ENCODE data around the gene ZDHHC14.
"Not testable (repeated sequence)": the region's sequence is repeated elsewhere in the genome, so short reads cannot be mapped to it uniquely, and the experiment has no call there.

Gene ZDHHC14

DNA sequence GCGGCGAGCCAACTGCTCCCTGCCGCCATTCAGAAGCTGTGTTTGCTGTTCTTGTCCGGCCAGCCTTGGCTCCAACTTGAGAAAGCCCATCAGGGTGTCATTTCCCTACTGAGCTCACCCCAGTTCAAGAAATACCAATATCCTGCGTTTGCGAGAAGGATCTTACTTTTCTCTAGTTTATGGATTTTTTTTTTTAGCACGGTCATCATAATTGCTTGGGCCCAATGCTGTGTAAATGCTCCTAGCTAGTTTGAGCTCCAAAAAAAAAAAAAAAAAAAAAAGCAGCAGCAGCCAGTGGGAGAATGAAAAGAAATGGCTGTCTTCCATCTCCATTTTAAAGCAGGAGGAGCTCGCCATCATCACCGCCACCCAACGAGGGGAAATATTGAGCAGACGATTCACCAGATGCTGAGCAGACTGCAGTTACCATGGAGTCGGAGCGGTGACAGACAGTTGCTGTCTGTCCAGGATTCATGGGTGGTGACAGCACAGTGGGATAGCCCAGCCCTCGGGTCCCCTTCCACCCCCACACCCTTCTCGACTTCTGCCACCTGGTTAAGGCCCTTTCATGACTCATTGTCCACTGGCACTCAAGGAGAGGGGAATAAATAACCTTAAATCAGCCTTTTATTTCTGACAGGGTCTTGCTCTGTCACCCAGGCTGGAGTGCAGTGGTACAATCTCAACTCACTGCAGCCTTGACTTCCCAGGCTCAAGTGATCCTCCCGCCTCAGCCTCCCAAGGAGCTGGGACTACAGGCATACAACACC is 309.6 kb downstream of the ZDHHC14 start:
- Mint-ChIP-seq H3K27me3 (no peaks in the 10 kb centered on the region), H3K4me3 (no peak overlapping the region), H3K4me1 (no peaks in the 10 kb centered on the region), H3K36me3 (no peaks in the 10 kb centered on the region), H3K27ac (no peak overlapping the region), H3K9me3 (no peaks in the 10 kb centered on the region)

- H3K4me3 Mint-ChIP-seq, H3K4me1 Mint-ChIP-seq: not testable (repeated sequence)
Measured at GRCh38 chr6:157691621-157692020, 310.6 kb downstream of the ZDHHC14 start.

DNA sequence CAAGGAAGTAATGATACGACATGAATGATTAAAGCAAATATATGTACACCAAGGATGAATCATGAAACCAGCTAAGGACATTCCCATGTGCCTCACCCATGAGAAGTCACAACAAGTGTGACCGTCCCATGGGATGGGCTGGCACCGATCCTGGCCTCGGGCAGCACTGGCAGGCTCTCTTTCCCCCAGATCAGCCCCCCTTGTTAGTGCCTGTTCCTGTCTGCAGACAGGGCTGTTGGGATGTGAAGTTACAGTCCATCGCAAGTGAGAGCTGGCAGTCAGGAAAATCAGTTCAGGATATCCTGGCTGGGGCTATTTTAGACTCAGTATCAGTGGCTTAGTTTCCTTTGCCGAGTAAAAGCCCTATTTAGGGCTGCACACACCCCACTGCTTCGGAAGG is 312.9 kb downstream of the ZDHHC14 start:
- H3K36me3 Mint-ChIP-seq = no peaks in the 10 kb centered on the region
- no peak overlapping the region for H3K27ac Mint-ChIP-seq
- no peaks in the 10 kb centered on the region for H3K4me1 Mint-ChIP-seq
- H3K9me3 Mint-ChIP-seq = peaks cover 5% of the 10 kb centered on the region
- H3K4me3 Mint-ChIP-seq = no peak overlapping the region
- no peaks in the 10 kb centered on the region for H3K27me3 Mint-ChIP-seq

More at GRCh38 chr6:157691621-157692020, 310.6 kb downstream of the ZDHHC14 start:
- not testable (repeated sequence) for H3K27ac Mint-ChIP-seq, H3K9me3 Mint-ChIP-seq, H3K27me3 Mint-ChIP-seq, H3K36me3 Mint-ChIP-seq

GRCh38 chr6:157695301-157696040 is 314.5 kb downstream of the ZDHHC14 start:
- no peak overlapping the region for H3K4me3 Mint-ChIP-seq
- H3K36me3 Mint-ChIP-seq = no peaks in the 10 kb centered on the region
- no peaks in the 10 kb centered on the region for H3K4me1 Mint-ChIP-seq
- H3K9me3 Mint-ChIP-seq = peaks cover 5% of the 10 kb centered on the region
- H3K27ac Mint-ChIP-seq = no peak overlapping the region
- H3K27me3 Mint-ChIP-seq = no peaks in the 10 kb centered on the region

GRCh38 chr6:157699777-157700636 is 319.0 kb downstream of the ZDHHC14 start:
- Mint-ChIP-seq H3K9me3 (peaks cover 5% of the 10 kb centered on the region), H3K4me3 (no peak overlapping the region), H3K4me1 (no peaks in the 10 kb centered on the region), H3K36me3 (no peaks in the 10 kb centered on the region), H3K27ac (no peak overlapping the region), H3K27me3 (no peaks in the 10 kb centered on the region)

DNA sequence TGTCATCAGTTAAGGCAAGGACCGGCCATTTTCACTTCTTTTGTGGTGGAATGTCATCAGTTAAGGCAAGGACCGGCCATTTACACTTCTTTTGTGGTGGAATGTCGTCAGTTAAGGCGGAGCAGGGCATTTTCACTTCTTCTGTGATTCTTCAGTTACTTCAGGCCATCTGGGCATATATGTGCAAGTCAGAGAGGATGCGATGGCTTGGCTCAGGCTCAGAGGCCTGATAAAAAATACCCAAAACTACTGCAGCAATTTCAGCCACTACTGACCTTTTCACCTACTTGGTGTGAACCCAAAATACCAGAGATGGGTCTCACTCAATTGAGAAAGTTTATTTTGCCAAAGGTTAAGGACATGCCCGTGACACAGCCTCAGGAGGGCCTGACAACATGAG is 325.4 kb downstream of the ZDHHC14 start:
- H3K4me3 Mint-ChIP-seq, H3K36me3 Mint-ChIP-seq, H3K27ac Mint-ChIP-seq, H3K27me3 Mint-ChIP-seq, H3K4me1 Mint-ChIP-seq, H3K9me3 Mint-ChIP-seq: not testable (repeated sequence)

DNA sequence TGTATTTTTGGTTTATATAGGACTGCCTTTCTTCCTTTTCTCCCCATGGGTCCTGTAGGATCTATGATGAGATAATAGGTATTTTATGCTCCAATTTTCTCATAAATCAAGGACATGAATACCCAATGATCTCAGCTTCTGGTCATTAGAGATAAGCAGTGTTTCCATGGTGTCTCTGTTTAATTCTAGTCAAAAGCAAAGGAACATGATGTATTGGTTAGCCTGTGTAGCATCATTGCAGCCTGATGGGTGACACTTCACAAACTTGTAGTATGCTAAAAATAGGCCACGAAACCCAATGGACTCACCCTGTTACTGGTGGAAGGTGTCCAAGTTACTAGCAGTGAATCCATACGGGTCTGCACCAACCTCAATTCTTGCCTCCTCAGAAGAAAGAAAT is 325.9 kb downstream of the ZDHHC14 start:
- Mint-ChIP-seq H3K36me3 (no peaks in the 10 kb centered on the region), H3K27me3 (no peaks in the 10 kb centered on the region), H3K9me3 (no peaks in the 10 kb centered on the region), H3K4me3 (no peak overlapping the region), H3K4me1 (no peaks in the 10 kb centered on the region), H3K27ac (no peak overlapping the region)

DNA sequence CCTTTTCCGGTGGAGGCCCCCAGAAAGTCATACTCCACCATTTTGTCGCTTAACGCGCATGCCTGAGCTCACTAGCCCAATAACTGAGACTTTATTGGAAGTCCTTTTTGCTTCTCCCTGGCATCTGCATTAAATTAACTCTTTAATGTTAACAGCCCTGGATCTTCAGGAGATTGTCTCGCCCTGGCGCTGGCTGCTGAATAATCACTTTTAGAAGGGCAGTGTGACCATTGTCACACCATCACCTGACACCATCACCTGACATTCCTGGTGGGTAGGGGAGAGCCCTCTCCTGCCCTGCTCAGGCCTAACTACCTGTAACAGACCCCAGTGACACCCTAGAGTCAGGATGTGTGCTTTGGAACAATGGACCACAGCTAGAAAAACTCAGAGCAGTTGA is 326.6 kb downstream of the ZDHHC14 start:
- Mint-ChIP-seq H3K27ac (no peak overlapping the region), H3K4me3 (no peak overlapping the region), H3K9me3 (no peaks in the 10 kb centered on the region), H3K36me3 (no peaks in the 10 kb centered on the region), H3K27me3 (no peaks in the 10 kb centered on the region), H3K4me1 (no peaks in the 10 kb centered on the region)

- Mint-ChIP-seq H3K27me3 (no peaks in the 10 kb centered on the region), H3K27ac (no peak overlapping the region), H3K36me3 (no peaks in the 10 kb centered on the region), H3K4me1 (no peaks in the 10 kb centered on the region), H3K9me3 (no peaks in the 10 kb centered on the region), H3K4me3 (no peak overlapping the region)
Measured at GRCh38 chr6:157708239-157708638, 327.2 kb downstream of the ZDHHC14 start.

GRCh38 chr6:157708933-157709332 is 327.9 kb downstream of the ZDHHC14 start:
- Mint-ChIP-seq H3K4me3 (no peak overlapping the region), H3K36me3 (no peaks in the 10 kb centered on the region), H3K27me3 (no peaks in the 10 kb centered on the region), H3K9me3 (no peaks in the 10 kb centered on the region), H3K4me1 (no peaks in the 10 kb centered on the region), H3K27ac (no peak overlapping the region)

DNA sequence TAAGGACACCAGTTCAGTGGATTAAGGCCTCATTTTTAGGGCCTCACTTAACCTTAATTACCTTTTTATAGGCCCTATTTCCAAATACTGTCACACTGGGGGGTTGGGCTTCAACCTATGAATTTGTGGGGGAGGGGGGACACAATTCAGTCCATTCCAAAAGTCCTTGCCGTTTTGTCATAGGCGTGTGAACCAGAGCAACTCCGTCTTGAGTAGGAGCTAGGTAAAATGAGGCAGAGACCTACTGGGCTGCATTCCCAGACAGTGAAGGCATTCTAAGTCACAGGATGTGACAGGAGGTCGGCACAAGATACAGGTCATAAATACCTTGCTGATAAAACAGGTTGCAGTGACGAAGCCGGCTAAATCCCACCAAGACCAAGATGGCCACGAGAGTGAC is 328.6 kb downstream of the ZDHHC14 start:
- no peak overlapping the region for H3K4me3 Mint-ChIP-seq
- H3K27ac Mint-ChIP-seq = no peak overlapping the region
- H3K4me1 Mint-ChIP-seq = no peaks in the 10 kb centered on the region
- no peaks in the 10 kb centered on the region for H3K36me3 Mint-ChIP-seq
- H3K9me3 Mint-ChIP-seq = no peaks in the 10 kb centered on the region
- no peaks in the 10 kb centered on the region for H3K27me3 Mint-ChIP-seq

DNA sequence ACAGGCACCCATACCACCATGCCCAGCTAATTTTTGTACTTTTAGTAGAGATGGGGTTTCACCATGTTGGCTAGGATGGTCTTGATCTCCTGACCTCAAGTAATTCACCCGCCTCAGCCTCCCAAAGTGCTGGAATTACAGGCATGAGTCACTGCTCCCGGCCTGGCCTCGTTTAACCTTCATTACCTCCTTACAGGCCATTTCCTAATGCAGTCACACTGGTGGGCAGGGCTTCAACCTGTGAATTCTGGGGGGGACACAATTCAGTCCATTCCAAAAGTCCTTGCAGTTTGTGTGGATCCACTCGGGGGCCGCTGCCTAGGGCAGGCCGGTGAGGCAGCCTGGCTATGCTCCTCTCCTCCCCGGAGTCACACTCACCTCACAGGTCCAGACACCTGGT is 329.6 kb downstream of the ZDHHC14 start:
- Mint-ChIP-seq H3K36me3 (no peaks in the 10 kb centered on the region), H3K9me3 (no peaks in the 10 kb centered on the region), H3K27ac (no peak overlapping the region), H3K4me1 (no peaks in the 10 kb centered on the region), H3K27me3 (no peaks in the 10 kb centered on the region), H3K4me3 (no peak overlapping the region)

GRCh38 chr6:157711060-157711459 is 330.1 kb downstream of the ZDHHC14 start:
- no peaks in the 10 kb centered on the region for H3K9me3 Mint-ChIP-seq
- H3K36me3 Mint-ChIP-seq = no peaks in the 10 kb centered on the region
- no peak overlapping the region for H3K27ac Mint-ChIP-seq
- H3K4me3 Mint-ChIP-seq = no peak overlapping the region
- no peaks in the 10 kb centered on the region for H3K27me3 Mint-ChIP-seq
- no peaks in the 10 kb centered on the region for H3K4me1 Mint-ChIP-seq

DNA sequence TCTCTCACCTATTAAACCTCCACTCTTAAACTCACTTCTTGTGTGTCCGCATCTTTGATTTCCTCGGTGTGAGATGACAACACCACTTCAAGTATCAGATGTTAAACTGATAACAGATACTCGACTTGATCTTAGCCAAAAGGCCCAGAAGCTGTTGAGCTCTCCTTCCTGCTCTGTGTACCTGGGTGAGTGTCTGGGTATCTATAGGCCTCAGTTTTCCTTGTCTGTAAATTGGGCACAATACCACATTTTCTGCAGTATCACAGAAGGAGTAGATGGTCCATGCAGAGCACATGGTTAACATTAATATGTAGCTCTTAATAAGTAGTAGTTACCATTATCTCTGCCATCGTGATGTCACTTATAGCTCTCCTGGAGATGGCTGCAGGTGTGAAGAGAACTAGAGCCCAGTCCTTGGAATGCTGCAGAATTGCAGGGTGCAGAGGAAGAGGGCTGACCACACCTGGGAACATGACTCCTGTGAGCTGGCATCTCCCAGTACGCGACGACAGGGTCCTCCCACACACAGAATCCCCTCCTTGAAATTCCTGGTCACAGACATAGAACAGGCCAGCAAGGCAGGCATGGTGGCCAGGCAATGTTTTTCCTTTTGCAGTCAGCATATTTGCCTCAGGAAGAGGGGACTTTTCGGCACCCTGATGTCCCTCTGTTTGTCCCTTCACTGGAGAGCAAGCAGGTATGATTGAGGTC is 331.8 kb downstream of the ZDHHC14 start:
- Mint-ChIP-seq H3K4me3 (no peak overlapping the region), H3K9me3 (no peaks in the 10 kb centered on the region), H3K4me1 (no peaks in the 10 kb centered on the region), H3K27me3 (no peaks in the 10 kb centered on the region), H3K27ac (no peak overlapping the region), H3K36me3 (no peaks in the 10 kb centered on the region)

GRCh38 chr6:157713451-157714152 is 332.6 kb downstream of the ZDHHC14 start:
- Mint-ChIP-seq H3K27ac (no peak overlapping the region), H3K9me3 (no peaks in the 10 kb centered on the region), H3K4me1 (no peaks in the 10 kb centered on the region), H3K27me3 (no peaks in the 10 kb centered on the region), H3K36me3 (no peaks in the 10 kb centered on the region), H3K4me3 (no peak overlapping the region)

All from activated naive CD4-positive, alpha-beta T cell treated with anti-CD3 and anti-CD28 coated beads, Interleukin-2, amount 50 U/mL, for 24 hours (primary cell).